WI38 (cell line): ENCODE measurements around the gene SREBF1.

Experiments
- H3K4me3 ChIP-seq: 2 replicates; pipeline ENCODE4 v1.5.1; 2011; ENCODE audit warnings: low read depth, mild to moderate bottlenecking, control low read depth, low read length
- CTCF ChIP-seq: IDR thresholded peaks from 2 replicates; pipeline ENCODE4 v1.5.1; 2012; ENCODE audit warnings: low read depth, mild to moderate bottlenecking, control low read depth, low read length

SREBF1 gene

GRCh38 chr17:17801800-17802481 is 34.8 kb downstream of the SREBF1 start:
- H3K4me3 ChIP-seq: no peak overlapping the region
- no peak for TF ChIP-seq CTCF

GRCh38 chr17:17800504-17801021 is 36.2 kb downstream of the SREBF1 start:
- H3K4me3 ChIP-seq: no peak overlapping the region
- no peak for TF ChIP-seq CTCF

GRCh38 chr17:17798573-17799255 is 38.1 kb downstream of the SREBF1 start:
- no peak for TF ChIP-seq CTCF

GRCh38 chr17:17798010-17798556 is 38.7 kb downstream of the SREBF1 start:
- no peak overlapping the region for H3K4me3 ChIP-seq
- no peak for TF ChIP-seq CTCF

More at GRCh38 chr17:17798573-17799255, 38.1 kb downstream of the SREBF1 start:
- H3K4me3 ChIP-seq: no peak overlapping the region

GRCh38 chr17:17797119-17797809 is 39.5 kb downstream of the SREBF1 start:
- TF ChIP-seq CTCF: no peak
- no peak overlapping the region for H3K4me3 ChIP-seq

- TF ChIP-seq CTCF: no peak
- no peak overlapping the region for H3K4me3 ChIP-seq
Observed at GRCh38 chr17:17796787-17797061, 40.1 kb downstream of the SREBF1 start.
